ENCODE data around the gene SETD1A. TPM values are rescaled to one million over a fixed set of nuclear protein-coding genes. Genes with fewer than 3 reads are reported as not detected.
A peak's percentile ranks its signal among the peaks of the same experiment; 100 is the strongest.

SETD1A gene
- total and polyA plus RNA-seq, 9 of the 15 experiments (the other 6 are each of a cell fraction or from before 2014, with no cell fraction given), result 0.08 to 36.0 (median 4.2) TPM

DNA sequence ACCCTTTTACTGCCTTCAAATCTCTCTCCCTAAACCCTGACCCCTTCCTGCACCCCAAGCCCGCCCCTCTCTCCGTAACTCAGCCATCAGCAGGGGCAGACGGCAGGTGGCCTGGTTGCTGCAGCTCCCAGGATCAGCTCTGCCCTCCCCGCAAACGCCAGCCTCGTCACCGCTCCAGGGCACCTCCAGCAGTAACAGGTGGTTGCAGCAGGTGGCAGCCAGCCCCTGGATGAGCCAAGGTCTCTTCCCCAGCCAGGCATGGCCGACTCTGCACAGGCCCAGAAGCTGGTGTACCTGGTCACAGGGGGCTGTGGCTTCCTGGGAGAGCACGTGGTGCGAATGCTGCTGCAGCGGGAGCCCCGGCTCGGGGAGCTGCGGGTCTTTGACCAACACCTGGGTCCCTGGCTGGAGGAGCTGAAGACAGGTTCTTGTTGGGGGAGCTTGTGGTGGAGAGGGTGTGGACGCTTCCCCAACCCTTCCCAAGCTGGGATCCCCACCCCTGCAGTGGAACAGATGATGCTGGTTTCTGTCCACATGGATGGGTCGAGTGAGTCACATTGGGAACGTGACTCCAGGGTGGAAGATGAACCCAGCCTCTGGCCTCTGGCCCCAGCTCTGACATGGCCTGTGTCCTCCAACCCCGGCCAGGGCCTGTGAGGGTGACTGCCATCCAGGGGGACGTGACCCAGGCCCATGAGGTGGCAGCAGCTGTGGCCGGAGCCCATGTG, 28.0 kb downstream of the SETD1A start (continued):
- TF ChIP-seq THAP12 (CRISPR knock-in tag; IDR thresholded peaks at IDR 0.05), result no peak
- TF ChIP-seq TEAD1 (CRISPR knock-in tag; IDR thresholded peaks at IDR 0.05), result no peak
- TF ChIP-seq GABPA (tag; conservative IDR thresholded peaks at IDR 0.05; ENCODE audit: low read depth), result no peak
- TF ChIP-seq ZNF830 (CRISPR knock-in tag; IDR thresholded peaks at IDR 0.05), result no peak
- TF ChIP-seq CXXC5 (CRISPR knock-in tag; IDR thresholded peaks at IDR 0.05), result 0 out of 2 replicates have a peak, but pooled peaks have one; percentile 28
- no peak for TF ChIP-seq MCM2 (IDR thresholded peaks at IDR 0.05; ENCODE audit: low read depth)
- TF ChIP-seq KLF16 (IDR thresholded peaks at IDR 0.05), result no peak
- TF ChIP-seq MCM5 (IDR thresholded peaks at IDR 0.05; ENCODE audit: low read depth), result no peak
- TF ChIP-seq ATF1 (CRISPR knock-in tag; IDR thresholded peaks at IDR 0.05), result no peak
- peak; percentile 23; the same call in 1 of the 2 replicates for TF ChIP-seq ATF1 (tag; IDR thresholded peaks at IDR 0.05)
- no peak for TF ChIP-seq SRSF9 (IDR thresholded peaks at IDR 0.05; ENCODE audit: borderline replicate concordance, low read depth, low read length)
- no peak for TF ChIP-seq KDM1A (IDR thresholded peaks at IDR 0.05)
- no peak for TF ChIP-seq NRF1 (conservative IDR thresholded peaks at IDR 0.05 in 1 of 2, IDR thresholded peaks at IDR 0.05 in 1 of 2)
- TF ChIP-seq DACH1 (IDR thresholded peaks at IDR 0.05; ENCODE audit: partially characterized antibody), result no peak
- TF ChIP-seq XRCC4 (IDR thresholded peaks at IDR 0.05; ENCODE audit: extremely low read depth, insufficient read depth, insufficient read length), result no peak
- no peak for TF ChIP-seq CHD4 (IDR thresholded peaks at IDR 0.05; ENCODE audit: insufficient read depth, insufficient replicate concordance, low read depth, low read length, poor library complexity, severe bottlenecking)
- TF ChIP-seq SNIP1 (IDR thresholded peaks at IDR 0.05; ENCODE audit: low read depth), result no peak
- no peak for TF ChIP-seq PHF21A (IDR thresholded peaks at IDR 0.05; ENCODE audit: borderline replicate concordance, low read depth)
- TF ChIP-seq, protein P1, sequence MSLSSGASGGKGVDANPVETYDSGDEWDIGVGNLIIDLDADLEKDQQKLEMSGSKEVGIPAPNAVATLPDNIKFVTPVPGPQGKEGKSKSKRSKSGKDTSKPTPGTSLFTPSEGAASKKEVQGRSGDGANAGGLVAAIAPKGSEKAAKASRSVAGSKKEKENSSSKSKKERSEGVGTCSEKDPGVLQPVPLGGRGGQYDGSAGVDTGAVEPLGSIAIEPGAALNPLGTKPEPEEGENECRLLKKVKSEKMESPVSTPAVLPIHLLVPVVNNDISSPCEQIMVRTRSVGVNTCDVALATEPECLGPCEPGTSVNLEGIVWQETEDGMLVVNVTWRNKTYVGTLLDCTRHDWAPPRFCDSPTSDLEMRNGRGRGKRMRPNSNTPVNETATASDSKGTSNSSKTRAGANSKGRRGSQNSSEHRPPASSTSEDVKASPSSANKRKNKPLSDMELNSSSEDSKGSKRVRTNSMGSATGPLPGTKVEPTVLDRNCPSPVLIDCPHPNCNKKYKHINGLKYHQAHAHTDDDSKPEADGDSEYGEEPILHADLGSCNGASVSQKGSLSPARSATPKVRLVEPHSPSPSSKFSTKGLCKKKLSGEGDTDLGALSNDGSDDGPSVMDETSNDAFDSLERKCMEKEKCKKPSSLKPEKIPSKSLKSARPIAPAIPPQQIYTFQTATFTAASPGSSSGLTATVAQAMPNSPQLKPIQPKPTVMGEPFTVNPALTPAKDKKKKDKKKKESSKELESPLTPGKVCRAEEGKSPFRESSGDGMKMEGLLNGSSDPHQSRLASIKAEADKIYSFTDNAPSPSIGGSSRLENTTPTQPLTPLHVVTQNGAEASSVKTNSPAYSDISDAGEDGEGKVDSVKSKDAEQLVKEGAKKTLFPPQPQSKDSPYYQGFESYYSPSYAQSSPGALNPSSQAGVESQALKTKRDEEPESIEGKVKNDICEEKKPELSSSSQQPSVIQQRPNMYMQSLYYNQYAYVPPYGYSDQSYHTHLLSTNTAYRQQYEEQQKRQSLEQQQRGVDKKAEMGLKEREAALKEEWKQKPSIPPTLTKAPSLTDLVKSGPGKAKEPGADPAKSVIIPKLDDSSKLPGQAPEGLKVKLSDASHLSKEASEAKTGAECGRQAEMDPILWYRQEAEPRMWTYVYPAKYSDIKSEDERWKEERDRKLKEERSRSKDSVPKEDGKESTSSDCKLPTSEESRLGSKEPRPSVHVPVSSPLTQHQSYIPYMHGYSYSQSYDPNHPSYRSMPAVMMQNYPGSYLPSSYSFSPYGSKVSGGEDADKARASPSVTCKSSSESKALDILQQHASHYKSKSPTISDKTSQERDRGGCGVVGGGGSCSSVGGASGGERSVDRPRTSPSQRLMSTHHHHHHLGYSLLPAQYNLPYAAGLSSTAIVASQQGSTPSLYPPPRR (CRISPR knock-in tag; IDR thresholded peaks at IDR 0.05; ENCODE audit: borderline replicate concordance), result no peak
- no peak for TF ChIP-seq SUPT5H (IDR thresholded peaks at IDR 0.05)
- no peak for TF ChIP-seq CSDE1 (IDR thresholded peaks at IDR 0.05)
- TF ChIP-seq, protein P2, sequence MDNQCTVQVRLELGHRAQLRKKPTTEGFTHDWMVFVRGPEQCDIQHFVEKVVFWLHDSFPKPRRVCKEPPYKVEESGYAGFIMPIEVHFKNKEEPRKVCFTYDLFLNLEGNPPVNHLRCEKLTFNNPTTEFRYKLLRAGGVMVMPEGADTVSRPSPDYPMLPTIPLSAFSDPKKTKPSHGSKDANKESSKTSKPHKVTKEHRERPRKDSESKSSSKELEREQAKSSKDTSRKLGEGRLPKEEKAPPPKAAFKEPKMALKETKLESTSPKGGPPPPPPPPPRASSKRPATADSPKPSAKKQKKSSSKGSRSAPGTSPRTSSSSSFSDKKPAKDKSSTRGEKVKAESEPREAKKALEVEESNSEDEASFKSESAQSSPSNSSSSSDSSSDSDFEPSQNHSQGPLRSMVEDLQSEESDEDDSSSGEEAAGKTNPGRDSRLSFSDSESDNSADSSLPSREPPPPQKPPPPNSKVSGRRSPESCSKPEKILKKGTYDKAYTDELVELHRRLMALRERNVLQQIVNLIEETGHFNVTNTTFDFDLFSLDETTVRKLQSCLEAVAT (IDR thresholded peaks at IDR 0.05), result no peak
